Stimulated activated CD8-positive, alpha-beta memory T cell treated with anti-CD3 and anti-CD28 coated beads, Interleukin-15, amount 100 ng/mL, for 1 hour (primary cell): Measurements from ENCODE around the gene DNAJC5.
"Not testable (repeated sequence)": the region's sequence is repeated elsewhere in the genome, so short reads cannot be mapped to it uniquely, and the experiment has no call there.

Experiments
- DNase-seq: peaks from one replicate; pipeline ENCODE4 v3.0.0-alpha.2; 2020; ENCODE audit warnings: low read depth

DNAJC5 gene

GRCh38 chr20:63911176-63911575 lies 16.2 kb downstream of the DNAJC5 start:
- DNase-seq = no peak

GRCh38 chr20:63913768-63914167 lies 18.8 kb downstream of the DNAJC5 start:
- DNase-seq = no peak

- no peak for DNase-seq
These were observed 20.5 kb downstream of the DNAJC5 start for GRCh38 chr20:63915471-63915870.

- DNase-seq = not testable (repeated sequence)
These were observed 21.5 kb downstream of the DNAJC5 start for GRCh38 chr20:63916371-63916939.

- DNase-seq = no peak
These were observed 22.9 kb downstream of the DNAJC5 start for GRCh38 chr20:63917811-63918210.

- DNase-seq = no peak
These were observed 24.2 kb downstream of the DNAJC5 start for GRCh38 chr20:63919130-63919529.

- no peak for DNase-seq
These were observed 25.3 kb downstream of the DNAJC5 start for GRCh38 chr20:63920226-63920625.

- DNase-seq = no peak
These were observed 28.7 kb downstream of the DNAJC5 start for GRCh38 chr20:63923651-63924050.

- no peak for DNase-seq
These were observed 29.3 kb downstream of the DNAJC5 start for GRCh38 chr20:63924241-63924640.

- DNase-seq = no peak
These were observed 31.4 kb downstream of the DNAJC5 start for GRCh38 chr20:63926298-63926697.

GRCh38 chr20:63929071-63929470 lies 34.1 kb downstream of the DNAJC5 start:
- DNase-seq = no peak

- DNase-seq = not testable (repeated sequence)
These were observed 34.6 kb downstream of the DNAJC5 start for GRCh38 chr20:63929473-63929883.

- DNase-seq = no peak
These were observed 36.1 kb downstream of the DNAJC5 start for GRCh38 chr20:63930971-63931553.

- no peak for DNase-seq
These were observed 36.8 kb downstream of the DNAJC5 start for GRCh38 chr20:63931735-63932134.

- DNase-seq = no peak
These were observed 37.8 kb downstream of the DNAJC5 start for GRCh38 chr20:63932606-63933160.

GRCh38 chr20:63933646-63934045 lies 38.7 kb downstream of the DNAJC5 start:
- no peak for DNase-seq

- no peak for DNase-seq
These were observed 39.5 kb downstream of the DNAJC5 start for GRCh38 chr20:63934271-63935068.

- no peak for DNase-seq
These were observed 40.5 kb downstream of the DNAJC5 start for GRCh38 chr20:63935447-63935846.

GRCh38 chr20:63937596-63937995 lies 42.7 kb downstream of the DNAJC5 start:
- no peak for DNase-seq

GRCh38 chr20:63939061-63939935 lies 44.4 kb downstream of the DNAJC5 start:
- DNase-seq = no peak

GRCh38 chr20:63940071-63940471 lies 45.1 kb downstream of the DNAJC5 start:
- DNase-seq = no peak
